H1 (cell line): ENCODE data around the gene PLK5. TPM values are rescaled to one million over a fixed set of nuclear protein-coding genes. Genes with fewer than 3 reads are reported as not detected.

Experiments
- EZH2 ChIP-seq: fragments of 200-600 bp; sonication (generic); IDR thresholded peaks from 2 replicates; pipeline ENCODE4 v1.7.1; 2012; ENCODE audit warnings: low read depth, mild to moderate bottlenecking, moderate library complexity, low read length, inconsistent platforms; ENCODE audit not compliant: severe bottlenecking
- HDAC6 ChIP-seq: IDR thresholded peaks from one replicate; pipeline ENCODE4 v1.7.1; 2012; ENCODE audit warnings: low read depth, mild to moderate bottlenecking, inconsistent platforms, low read length, moderate library complexity
- PHF8 ChIP-seq: fragments of 200-600 bp; sonication (generic); conservative IDR thresholded peaks from 2 replicates; pipeline ENCODE4 v1.7.1; 2012; ENCODE audit warnings: low read depth, mild to moderate bottlenecking, inconsistent platforms, low read length, moderate library complexity
- POLR2A ChIP-seq, 2 experiments: IDR thresholded peaks; 1 replicate in 1 of 2; 2 replicates in 1 of 2; pipeline ENCODE4 v1.6.1; 2011; ENCODE audit warnings: low read depth in 2 of 2, low read length in 2 of 2, mild to moderate bottlenecking in 2 of 2; ENCODE audit errors: control extremely low read depth in 1 of 2
- POLR2AphosphoS5 ChIP-seq: IDR thresholded peaks from 2 replicates; pipeline ENCODE4 v1.6.1; 2011; ENCODE audit warnings: low read depth, low read length
- polyA plus RNA-seq, 7 experiments: library from polyadenylated mRNA; depleted of rRNA in 3 of 7; stranded (reverse) in 5 of 7; unstranded in 2 of 7; fragments of >200 nt in 5 of 7; fragments of 200-250 nt in 2 of 7; gene quantifications; 1 replicate in 5 of 7; 2 replicates in 1 of 7; 4 replicates in 1 of 7; pipeline versions ENCODE4 v1.2.1 to v1.2.3, GENCODE V29; 2011 to 2013; ENCODE audit warnings: missing spikeins in 2 of 7, mixed read lengths in 2 of 7
- total RNA-seq: library from RNA; stranded (reverse); fragmentation: NEBNext Ultra II Directional; extraction: Animal tissue kit (Norgen Biotek cat#: 25700); gene quantifications from 2 replicates; pipeline ENCODE4 v1.2.1, GENCODE V29; 2021
- TF ChIP-seq, protein P1 (sequence below): fragments of 300-600 bp; sonication (generic); IDR thresholded peaks from 2 replicates; pipeline ENCODE4 v1.7.1; 2012; ENCODE audit warnings: low read length, moderate library complexity, mild to moderate bottlenecking, inconsistent platforms; ENCODE audit not compliant: insufficient replicate concordance

Gene PLK5
- total and polyA plus RNA-seq, 2 of the 8 experiments (the other 6 are each of a cell fraction or from before 2014, with no cell fraction given), result 0.43 to 0.45 TPM

DNA sequence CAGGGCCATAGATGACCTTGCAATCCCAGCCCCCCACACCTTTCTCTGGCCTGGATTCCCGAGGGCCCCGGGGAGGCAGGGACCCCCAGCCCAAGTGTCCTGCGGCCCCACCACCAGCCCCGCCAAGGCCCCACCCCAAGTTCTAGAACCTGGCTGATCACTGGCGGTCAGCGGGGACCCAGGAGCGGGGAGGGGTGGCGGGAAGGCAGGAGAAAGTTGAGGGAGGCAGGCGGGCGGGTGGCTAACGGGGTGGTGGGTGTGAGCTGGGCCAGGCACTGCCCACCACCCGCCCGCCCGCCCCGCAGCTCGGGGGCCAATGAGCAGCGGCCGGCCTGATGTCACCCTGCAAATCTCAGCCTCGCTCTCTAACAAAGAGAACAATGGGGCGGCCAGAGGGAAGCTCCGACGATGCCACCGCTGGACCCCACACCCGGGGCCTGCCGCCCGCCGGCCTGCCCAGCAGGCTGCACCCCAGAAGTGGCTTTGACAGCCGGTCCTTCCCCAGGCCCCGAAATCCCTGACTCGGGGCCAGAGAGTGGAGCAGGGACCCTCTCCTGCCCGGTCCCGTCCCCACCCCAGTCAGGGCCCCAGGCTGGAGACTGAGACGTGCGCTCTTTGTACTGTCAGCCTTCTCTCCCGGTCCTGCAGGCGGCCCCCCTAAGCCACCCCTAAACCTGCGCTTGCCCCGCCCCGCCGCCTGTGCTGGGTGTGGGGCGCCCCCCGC is 42.7 kb downstream of the PLK5 start (continued):
- TF ChIP-seq PHF8, result peak; percentile 74
- TF ChIP-seq POLR2AphosphoS5, result peak; percentile 68
- TF ChIP-seq HDAC6, result no peak
- TF ChIP-seq, protein P1, sequence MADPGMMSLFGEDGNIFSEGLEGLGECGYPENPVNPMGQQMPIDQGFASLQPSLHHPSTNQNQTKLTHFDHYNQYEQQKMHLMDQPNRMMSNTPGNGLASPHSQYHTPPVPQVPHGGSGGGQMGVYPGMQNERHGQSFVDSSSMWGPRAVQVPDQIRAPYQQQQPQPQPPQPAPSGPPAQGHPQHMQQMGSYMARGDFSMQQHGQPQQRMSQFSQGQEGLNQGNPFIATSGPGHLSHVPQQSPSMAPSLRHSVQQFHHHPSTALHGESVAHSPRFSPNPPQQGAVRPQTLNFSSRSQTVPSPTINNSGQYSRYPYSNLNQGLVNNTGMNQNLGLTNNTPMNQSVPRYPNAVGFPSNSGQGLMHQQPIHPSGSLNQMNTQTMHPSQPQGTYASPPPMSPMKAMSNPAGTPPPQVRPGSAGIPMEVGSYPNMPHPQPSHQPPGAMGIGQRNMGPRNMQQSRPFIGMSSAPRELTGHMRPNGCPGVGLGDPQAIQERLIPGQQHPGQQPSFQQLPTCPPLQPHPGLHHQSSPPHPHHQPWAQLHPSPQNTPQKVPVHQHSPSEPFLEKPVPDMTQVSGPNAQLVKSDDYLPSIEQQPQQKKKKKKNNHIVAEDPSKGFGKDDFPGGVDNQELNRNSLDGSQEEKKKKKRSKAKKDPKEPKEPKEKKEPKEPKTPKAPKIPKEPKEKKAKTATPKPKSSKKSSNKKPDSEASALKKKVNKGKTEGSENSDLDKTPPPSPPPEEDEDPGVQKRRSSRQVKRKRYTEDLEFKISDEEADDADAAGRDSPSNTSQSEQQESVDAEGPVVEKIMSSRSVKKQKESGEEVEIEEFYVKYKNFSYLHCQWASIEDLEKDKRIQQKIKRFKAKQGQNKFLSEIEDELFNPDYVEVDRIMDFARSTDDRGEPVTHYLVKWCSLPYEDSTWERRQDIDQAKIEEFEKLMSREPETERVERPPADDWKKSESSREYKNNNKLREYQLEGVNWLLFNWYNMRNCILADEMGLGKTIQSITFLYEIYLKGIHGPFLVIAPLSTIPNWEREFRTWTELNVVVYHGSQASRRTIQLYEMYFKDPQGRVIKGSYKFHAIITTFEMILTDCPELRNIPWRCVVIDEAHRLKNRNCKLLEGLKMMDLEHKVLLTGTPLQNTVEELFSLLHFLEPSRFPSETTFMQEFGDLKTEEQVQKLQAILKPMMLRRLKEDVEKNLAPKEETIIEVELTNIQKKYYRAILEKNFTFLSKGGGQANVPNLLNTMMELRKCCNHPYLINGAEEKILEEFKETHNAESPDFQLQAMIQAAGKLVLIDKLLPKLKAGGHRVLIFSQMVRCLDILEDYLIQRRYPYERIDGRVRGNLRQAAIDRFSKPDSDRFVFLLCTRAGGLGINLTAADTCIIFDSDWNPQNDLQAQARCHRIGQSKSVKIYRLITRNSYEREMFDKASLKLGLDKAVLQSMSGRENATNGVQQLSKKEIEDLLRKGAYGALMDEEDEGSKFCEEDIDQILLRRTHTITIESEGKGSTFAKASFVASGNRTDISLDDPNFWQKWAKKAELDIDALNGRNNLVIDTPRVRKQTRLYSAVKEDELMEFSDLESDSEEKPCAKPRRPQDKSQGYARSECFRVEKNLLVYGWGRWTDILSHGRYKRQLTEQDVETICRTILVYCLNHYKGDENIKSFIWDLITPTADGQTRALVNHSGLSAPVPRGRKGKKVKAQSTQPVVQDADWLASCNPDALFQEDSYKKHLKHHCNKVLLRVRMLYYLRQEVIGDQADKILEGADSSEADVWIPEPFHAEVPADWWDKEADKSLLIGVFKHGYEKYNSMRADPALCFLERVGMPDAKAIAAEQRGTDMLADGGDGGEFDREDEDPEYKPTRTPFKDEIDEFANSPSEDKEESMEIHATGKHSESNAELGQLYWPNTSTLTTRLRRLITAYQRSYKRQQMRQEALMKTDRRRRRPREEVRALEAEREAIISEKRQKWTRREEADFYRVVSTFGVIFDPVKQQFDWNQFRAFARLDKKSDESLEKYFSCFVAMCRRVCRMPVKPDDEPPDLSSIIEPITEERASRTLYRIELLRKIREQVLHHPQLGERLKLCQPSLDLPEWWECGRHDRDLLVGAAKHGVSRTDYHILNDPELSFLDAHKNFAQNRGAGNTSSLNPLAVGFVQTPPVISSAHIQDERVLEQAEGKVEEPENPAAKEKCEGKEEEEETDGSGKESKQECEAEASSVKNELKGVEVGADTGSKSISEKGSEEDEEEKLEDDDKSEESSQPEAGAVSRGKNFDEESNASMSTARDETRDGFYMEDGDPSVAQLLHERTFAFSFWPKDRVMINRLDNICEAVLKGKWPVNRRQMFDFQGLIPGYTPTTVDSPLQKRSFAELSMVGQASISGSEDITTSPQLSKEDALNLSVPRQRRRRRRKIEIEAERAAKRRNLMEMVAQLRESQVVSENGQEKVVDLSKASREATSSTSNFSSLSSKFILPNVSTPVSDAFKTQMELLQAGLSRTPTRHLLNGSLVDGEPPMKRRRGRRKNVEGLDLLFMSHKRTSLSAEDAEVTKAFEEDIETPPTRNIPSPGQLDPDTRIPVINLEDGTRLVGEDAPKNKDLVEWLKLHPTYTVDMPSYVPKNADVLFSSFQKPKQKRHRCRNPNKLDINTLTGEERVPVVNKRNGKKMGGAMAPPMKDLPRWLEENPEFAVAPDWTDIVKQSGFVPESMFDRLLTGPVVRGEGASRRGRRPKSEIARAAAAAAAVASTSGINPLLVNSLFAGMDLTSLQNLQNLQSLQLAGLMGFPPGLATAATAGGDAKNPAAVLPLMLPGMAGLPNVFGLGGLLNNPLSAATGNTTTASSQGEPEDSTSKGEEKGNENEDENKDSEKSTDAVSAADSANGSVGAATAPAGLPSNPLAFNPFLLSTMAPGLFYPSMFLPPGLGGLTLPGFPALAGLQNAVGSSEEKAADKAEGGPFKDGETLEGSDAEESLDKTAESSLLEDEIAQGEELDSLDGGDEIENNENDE, result no peak
- TF ChIP-seq EZH2, result no peak
- TF ChIP-seq POLR2A (IDR thresholded peaks at IDR 0.05; ENCODE audit: control extremely low read depth in 1 of 2, low read depth in 2 of 2, low read length in 2 of 2), result peak; percentile 81 to 90
